GM19351 (cell line): ENCODE results near the gene ZDHHC17.
"Not testable (repeated sequence)": the region's sequence is repeated elsewhere in the genome, so short reads cannot be mapped to it uniquely, and the experiment has no call there.

ENCODE experiments used
- ATAC-seq: cut with Tn5 transposase; IDR thresholded peaks from one replicate; pipeline ENCODE4 v1.9.1; 2021; ENCODE audit warnings: mild to moderate bottlenecking, moderate library complexity; ENCODE audit not compliant: unreplicated experiment

ZDHHC17 gene

GRCh38 chr12:76766161-76766560, 2.2 kb downstream of the ZDHHC17 start:
- no peak for ATAC-seq

GRCh38 chr12:76768576-76768975, 4.7 kb downstream of the ZDHHC17 start:
- no peak for ATAC-seq

GRCh38 chr12:76777765-76778216, 13.9 kb downstream of the ZDHHC17 start:
- peak; percentile 100 for ATAC-seq

- no peak for ATAC-seq
These were observed 14.4 kb downstream of the ZDHHC17 start for GRCh38 chr12:76778364-76778763.

- ATAC-seq, result not testable (repeated sequence)
These were observed 15.4 kb downstream of the ZDHHC17 start for GRCh38 chr12:76779310-76779709.

- ATAC-seq, result no peak
These were observed 17.4 kb downstream of the ZDHHC17 start for GRCh38 chr12:76781321-76781720.

- ATAC-seq, result no peak
These were observed 18.6 kb downstream of the ZDHHC17 start for GRCh38 chr12:76782526-76782925.

GRCh38 chr12:76784600-76785051, 20.7 kb downstream of the ZDHHC17 start:
- ATAC-seq, result no peak

- ATAC-seq, result no peak
These were observed 21.5 kb downstream of the ZDHHC17 start for GRCh38 chr12:76785407-76785806.

GRCh38 chr12:76786986-76787385, 23.1 kb downstream of the ZDHHC17 start:
- no peak for ATAC-seq

- no peak for ATAC-seq
These were observed 23.8 kb downstream of the ZDHHC17 start for GRCh38 chr12:76787689-76788088.

- ATAC-seq, result no peak
These were observed 25.6 kb downstream of the ZDHHC17 start for GRCh38 chr12:76789335-76790050.

GRCh38 chr12:76790564-76791552, 26.9 kb downstream of the ZDHHC17 start:
- no peak for ATAC-seq

GRCh38 chr12:76792828-76793227, 28.9 kb downstream of the ZDHHC17 start:
- ATAC-seq, result no peak

GRCh38 chr12:76798864-76799263, 34.9 kb downstream of the ZDHHC17 start:
- no peak for ATAC-seq

- no peak for ATAC-seq
These were observed 35.4 kb downstream of the ZDHHC17 start for GRCh38 chr12:76799362-76799761.

GRCh38 chr12:76802060-76802459, 38.1 kb downstream of the ZDHHC17 start:
- ATAC-seq, result no peak

- ATAC-seq, result no peak
These were observed 40.6 kb downstream of the ZDHHC17 start for GRCh38 chr12:76804435-76804976.

GRCh38 chr12:76810671-76811419, 46.9 kb downstream of the ZDHHC17 start:
- ATAC-seq, result no peak

GRCh38 chr12:76811976-76812375, 48.1 kb downstream of the ZDHHC17 start:
- ATAC-seq, result no peak

- no peak for ATAC-seq
These were observed 49.4 kb downstream of the ZDHHC17 start for GRCh38 chr12:76813265-76813664.
